ENCODE data around the gene HMGXB4.

GRCh38 chr22:35322126-35322525 lies 64.8 kb downstream of the HMGXB4 start:
- TF ChIP-seq POLR2A (IDR thresholded peaks at IDR 0.05) (no peak), POLR2AphosphoS5 (IDR thresholded peaks at IDR 0.05) (no peak), CTCF (IDR thresholded peaks at IDR 0.05) (no peak)
